HG02623 (cell line): ENCODE measurements around the gene DDX1.

Experiments
- ATAC-seq: cut with Tn5 transposase; IDR thresholded peaks from one replicate; pipeline ENCODE4 v1.9.1; 2021; ENCODE audit warnings: moderate library complexity; ENCODE audit not compliant: unreplicated experiment

DDX1 gene

GRCh38 chr2:15561574-15562344 is 29.9 kb upstream of the DDX1 start:
- peak; percentile 20 for ATAC-seq

DNA sequence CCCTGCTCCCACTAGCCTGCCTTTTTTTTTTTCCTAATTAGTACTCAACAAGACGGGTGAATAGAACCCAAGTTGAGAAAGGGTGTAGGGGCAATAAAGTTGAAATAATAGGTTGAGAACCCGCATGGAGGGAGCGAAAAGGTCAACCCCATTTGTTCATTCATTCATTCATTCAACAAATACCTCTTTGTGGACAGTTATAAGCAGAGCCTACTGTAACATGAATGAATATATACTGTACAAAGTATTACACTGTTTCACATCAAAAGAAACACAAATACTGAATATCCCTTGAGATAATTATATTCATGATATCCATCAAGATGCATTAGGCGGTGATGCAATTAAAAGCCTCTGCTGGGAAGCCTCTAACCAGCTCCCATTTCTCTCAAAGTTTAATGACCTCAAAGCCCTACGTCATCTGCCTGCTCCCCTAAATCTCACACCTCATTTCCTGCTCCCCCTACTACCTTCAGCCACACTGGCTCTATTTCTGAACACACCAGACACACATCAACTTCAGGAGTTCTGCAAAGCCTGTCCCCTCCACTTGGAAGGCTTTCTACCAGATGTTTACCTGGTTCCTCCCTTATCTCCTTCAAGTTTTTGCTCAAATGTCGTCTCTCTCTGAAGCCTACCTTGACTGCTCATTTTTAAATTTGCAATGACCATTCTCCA is 29.2 kb upstream of the DDX1 start:
- ATAC-seq = no peak

GRCh38 chr2:15563227-15564100 is 28.2 kb upstream of the DDX1 start:
- ATAC-seq = no peak

GRCh38 chr2:15565392-15565791 is 26.3 kb upstream of the DDX1 start:
- no peak for ATAC-seq

DNA sequence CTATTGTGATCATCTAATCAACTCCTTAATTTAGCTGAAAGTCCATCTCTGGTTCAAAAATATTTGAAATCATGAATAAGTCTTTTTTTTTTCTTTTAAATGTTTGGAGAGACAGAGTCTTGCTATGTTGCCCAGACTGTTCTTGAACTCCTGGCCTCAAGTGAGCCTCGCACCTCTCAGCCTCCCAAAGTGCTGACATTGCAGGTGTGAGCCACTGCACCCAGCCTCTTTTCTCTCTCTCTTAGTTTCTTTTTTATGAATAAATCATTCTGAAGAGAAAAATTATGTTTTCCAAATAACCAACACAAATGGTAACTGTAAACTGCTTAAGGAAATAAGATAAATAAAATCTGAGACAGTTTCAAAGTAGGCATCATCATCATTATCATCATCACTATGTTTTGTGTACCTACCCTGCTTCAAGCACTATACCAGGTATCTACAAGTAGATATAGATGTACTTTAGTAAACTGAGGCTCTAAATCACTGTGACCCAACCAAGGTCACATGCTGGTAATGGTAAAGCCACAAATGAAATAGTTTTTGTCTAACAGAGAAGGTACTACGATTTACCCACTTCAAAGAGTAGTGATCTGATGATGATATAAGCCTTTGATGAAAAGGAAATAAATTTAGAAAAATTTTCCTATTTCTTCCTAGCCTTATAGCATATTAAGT is 25.5 kb upstream of the DDX1 start:
- ATAC-seq = no peak

DNA sequence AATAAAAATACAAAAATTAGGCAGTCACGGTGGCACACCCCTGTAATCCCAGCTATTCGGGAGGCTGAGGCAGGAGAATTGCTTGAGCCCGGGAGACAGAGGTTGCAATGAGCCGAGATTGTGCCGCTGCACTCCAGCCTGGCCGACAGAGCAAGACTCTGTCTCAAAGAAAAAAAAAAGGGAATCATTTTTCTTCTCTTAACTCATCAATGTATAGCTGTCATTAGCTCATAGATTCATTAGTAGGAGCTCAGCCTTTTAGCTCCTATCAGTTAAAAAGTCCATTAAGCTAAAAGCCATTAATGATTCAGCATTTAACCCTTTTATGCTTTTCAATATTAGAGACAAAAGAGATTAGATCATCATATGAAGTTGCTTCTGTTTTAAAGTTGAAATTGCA is 24.8 kb upstream of the DDX1 start:
- no peak for ATAC-seq

DNA sequence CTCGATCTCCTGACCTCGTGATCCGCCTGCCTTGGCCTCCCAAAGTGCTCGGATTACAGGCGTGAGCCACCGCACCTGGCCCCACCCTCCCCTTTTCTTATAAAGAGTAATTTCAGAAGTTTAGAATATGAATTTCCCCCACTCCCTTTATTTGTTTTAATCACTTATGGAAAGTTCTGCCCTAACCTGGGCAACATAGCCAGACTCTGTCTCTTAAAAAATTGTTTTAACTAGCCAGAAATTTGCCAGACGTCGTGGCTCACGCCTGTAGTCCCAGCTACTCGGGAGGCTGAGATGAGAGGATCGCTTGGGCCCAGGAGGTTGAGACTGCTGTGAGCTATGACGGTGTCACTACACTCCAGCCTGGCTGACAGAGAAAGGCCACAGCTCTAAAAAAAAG is 22.8 kb upstream of the DDX1 start:
- ATAC-seq = no peak

DNA sequence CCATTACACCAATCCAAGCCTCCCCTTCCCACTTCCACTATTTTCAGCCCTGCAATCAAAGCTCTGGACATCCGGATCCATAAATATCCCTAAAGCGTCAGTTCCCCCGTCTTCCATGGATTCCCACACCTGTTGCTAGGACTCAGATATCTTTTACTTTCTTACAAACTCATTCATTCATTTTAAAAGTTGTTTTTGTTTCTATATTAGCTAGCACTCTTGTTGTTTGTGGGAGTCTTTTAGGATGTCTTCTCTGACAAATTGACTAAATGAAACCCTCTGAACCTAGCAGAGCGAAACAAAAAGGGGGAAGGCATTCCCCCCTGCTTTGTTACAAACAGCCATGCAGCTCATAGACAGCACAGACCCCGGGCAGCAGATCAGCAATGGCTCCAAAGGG is 21.6 kb upstream of the DDX1 start:
- no peak for ATAC-seq

- ATAC-seq = no peak
These were observed 19.9 kb upstream of the DDX1 start for GRCh38 chr2:15571729-15572128.

DNA sequence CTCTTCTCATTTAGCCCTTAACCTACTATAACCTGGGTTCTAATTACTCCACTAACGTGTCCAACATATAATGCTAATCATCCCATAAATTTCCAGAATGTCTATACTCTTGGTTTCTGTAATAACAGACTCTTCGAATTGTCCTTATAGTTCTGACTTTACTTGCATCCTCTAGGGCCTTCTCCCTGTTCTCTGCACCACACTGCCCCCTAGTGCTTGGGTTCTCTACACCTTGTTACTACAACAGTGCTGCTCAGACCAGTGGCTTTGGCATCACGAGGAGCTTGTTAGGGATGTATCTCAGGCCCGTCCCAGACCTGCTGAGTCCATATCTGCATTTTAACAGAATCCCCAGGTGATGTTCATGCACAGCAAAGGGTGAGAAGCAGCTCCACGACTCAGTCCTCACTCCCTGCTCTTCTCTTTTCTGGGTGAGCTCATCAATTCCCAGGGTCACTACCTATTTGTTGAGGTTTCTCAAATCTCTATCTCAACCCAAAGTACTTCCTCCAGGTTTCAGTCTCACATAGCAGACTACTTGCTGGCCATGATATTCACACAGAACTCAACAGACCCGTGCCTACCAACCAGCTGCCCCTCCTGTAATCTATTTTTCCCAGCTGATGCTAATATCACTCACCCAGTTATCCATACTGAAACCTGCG is 14.5 kb upstream of the DDX1 start:
- peak; percentile 89 for ATAC-seq

DNA sequence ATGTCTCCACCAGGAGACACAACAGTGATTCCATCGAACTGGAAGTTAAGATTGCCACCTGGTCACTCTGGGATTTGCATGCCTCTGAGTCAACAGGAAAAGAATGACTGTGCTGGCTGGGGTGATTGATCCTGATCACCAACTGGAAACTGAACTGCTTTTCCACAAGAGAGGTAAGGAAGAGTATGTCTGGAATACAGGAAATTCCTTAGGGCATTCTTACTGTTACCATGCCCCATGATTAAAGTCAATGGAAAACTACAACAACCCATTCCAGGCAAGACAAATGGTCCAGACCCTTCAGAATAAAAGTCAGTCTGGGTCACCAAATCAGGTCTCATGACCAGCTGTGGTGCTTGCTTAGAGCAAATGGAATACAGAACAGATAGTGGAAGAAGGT is 12.0 kb upstream of the DDX1 start:
- no peak for ATAC-seq

- no peak for ATAC-seq
These were observed 11.2 kb upstream of the DDX1 start for GRCh38 chr2:15580451-15580850.

DNA sequence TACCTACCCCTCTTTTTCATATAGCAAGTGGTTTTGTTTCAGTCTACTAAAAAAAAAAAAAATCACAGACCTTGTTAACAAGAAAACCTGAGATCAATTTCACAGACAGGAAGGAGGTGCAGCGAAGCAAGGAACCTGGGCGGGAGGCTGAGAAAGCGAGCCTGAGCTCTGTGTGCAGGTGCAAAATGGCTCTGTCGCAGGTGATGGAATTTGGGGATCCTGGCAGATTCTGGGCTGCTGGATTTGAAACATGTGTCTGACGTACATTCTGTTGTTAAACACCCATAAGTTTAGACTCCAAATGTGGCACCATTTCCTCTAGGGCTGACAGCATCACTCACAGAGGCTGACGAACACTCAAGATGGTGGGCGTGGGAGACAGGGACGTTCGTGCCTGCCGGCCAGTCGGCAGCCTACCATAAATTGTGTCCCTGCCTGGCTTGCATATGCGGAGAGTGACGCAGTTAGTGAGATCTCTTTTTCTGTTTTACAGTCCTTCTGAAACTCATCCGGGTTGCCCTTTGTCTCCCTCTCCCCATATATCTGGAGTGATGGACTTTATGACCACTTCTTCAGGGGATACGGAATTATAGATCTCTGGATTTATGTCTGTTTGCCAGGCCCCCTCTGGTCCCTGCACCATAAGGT is 8.8 kb upstream of the DDX1 start:
- ATAC-seq = no peak

GRCh38 chr2:15583826-15584225 is 7.8 kb upstream of the DDX1 start:
- ATAC-seq = no peak

- ATAC-seq = no peak
These were observed 7.4 kb upstream of the DDX1 start for GRCh38 chr2:15584316-15584715.

GRCh38 chr2:15584767-15585469 is 6.8 kb upstream of the DDX1 start:
- no peak for ATAC-seq

- no peak for ATAC-seq
These were observed 3.2 kb upstream of the DDX1 start for GRCh38 chr2:15588329-15588919.

GRCh38 chr2:15591373-15591691 is 336 bp upstream of the DDX1 start:
- no peak for ATAC-seq

GRCh38 chr2:15593327-15593705 is 1.6 kb downstream of the DDX1 start:
- no peak for ATAC-seq
